OCI-LY1 (cell line): ENCODE data around the gene LDAH.

Experiments used
- H2AFZ ChIP-seq: fragments of 200-600 bp; sonication (generic), shearing (Covaris generic); 2 replicates; pipeline ENCODE4 v1.6.0; 2014; ENCODE audit warnings: antibody characterized with exemption, mild to moderate bottlenecking, low read length
- H3F3A ChIP-seq: fragments of 200-600 bp; sonication (generic), shearing (Covaris generic); 2 replicates; pipeline ENCODE4 v1.6.0; 2014; ENCODE audit warnings: mild to moderate bottlenecking, antibody characterized with exemption, low read length, moderate library complexity; ENCODE audit not compliant: insufficient read depth
- H3K27ac ChIP-seq: fragments of 200-600 bp; sonication (generic); 2 replicates; pipeline ENCODE4 v1.5.1; 2014; ENCODE audit warnings: low read length, mixed run types, mild to moderate bottlenecking, low read depth; ENCODE audit not compliant: poor library complexity, severe bottlenecking
- H3K27me3 ChIP-seq: fragments of 200-600 bp; sonication (generic); 2 replicates; pipeline ENCODE4 v1.6.0; 2014; ENCODE audit warnings: antibody characterized with exemption, mild to moderate bottlenecking, low read length, moderate library complexity; ENCODE audit not compliant: insufficient read depth
- H3K36me3 ChIP-seq: fragments of 200-600 bp; sonication (generic); 2 replicates; pipeline ENCODE4 v1.6.1; 2014; ENCODE audit warnings: mild to moderate bottlenecking, antibody characterized with exemption, low read length, moderate library complexity, mixed read lengths; ENCODE audit not compliant: insufficient read depth
- H3K4me1 ChIP-seq: fragments of 200-600 bp; sonication (generic); 2 replicates; pipeline ENCODE4 v1.5.1; 2014; ENCODE audit warnings: mild to moderate bottlenecking, low read length, moderate library complexity; ENCODE audit not compliant: insufficient read depth, severe bottlenecking
- H3K4me2 ChIP-seq: fragments of 200-600 bp; sonication (generic), shearing (Covaris generic); 2 replicates; pipeline ENCODE4 v1.6.1; 2014; ENCODE audit warnings: low read length
- H3K4me3 ChIP-seq: fragments of 200-600 bp; sonication (generic); 2 replicates; pipeline ENCODE4 v1.5.1; 2014; ENCODE audit warnings: low read length, low read depth, mild to moderate bottlenecking, mixed read lengths; ENCODE audit not compliant: poor library complexity, severe bottlenecking
- H3K79me2 ChIP-seq: fragments of 200-600 bp; shearing (Covaris generic); 2 replicates; pipeline ENCODE4 v1.6.1; 2016; ENCODE audit warnings: mixed run types, low read length, mixed read lengths; ENCODE audit not compliant: insufficient read depth
- H3K9ac ChIP-seq: fragments of 200-600 bp; sonication (generic), shearing (Covaris generic); 2 replicates; pipeline ENCODE4 v1.6.1; 2014; ENCODE audit warnings: mild to moderate bottlenecking, low read length, mixed read lengths
- H3K9me2 ChIP-seq: fragments of 200-600 bp; sonication (generic), shearing (Covaris generic); 2 replicates; pipeline ENCODE4 v1.6.1; 2014; ENCODE audit warnings: low read depth, mild to moderate bottlenecking, low read length, mixed read lengths
- H3K9me3 ChIP-seq: fragments of 200-600 bp; shearing (Covaris generic); 2 replicates; pipeline ENCODE4 v1.6.1; 2014; ENCODE audit warnings: low read length, mixed read lengths
- H4K20me1 ChIP-seq: fragments of 200-600 bp; sonication (generic), shearing (Covaris generic); 2 replicates; pipeline ENCODE4 v1.6.0; 2016; ENCODE audit warnings: mild to moderate bottlenecking, low read length; ENCODE audit not compliant: insufficient read depth
- EZH2 ChIP-seq: fragments of 200-600 bp; sonication (generic), shearing (Covaris generic); IDR thresholded peaks from 2 replicates; pipeline ENCODE4 v1.8.0; 2017; ENCODE audit warnings: borderline replicate concordance, mixed run types, mild to moderate bottlenecking, antibody characterized with exemption, low read length, moderate library complexity, mixed read lengths
- TF ChIP-seq, protein P1 (sequence below): fragments of 200-600 bp; sonication (generic), shearing (Covaris generic); IDR thresholded peaks from 2 replicates; pipeline ENCODE4 v1.5.1; 2017; ENCODE audit warnings: mild to moderate bottlenecking, antibody characterized with exemption, low read length, moderate library complexity, mixed read lengths

The LDAH gene

DNA sequence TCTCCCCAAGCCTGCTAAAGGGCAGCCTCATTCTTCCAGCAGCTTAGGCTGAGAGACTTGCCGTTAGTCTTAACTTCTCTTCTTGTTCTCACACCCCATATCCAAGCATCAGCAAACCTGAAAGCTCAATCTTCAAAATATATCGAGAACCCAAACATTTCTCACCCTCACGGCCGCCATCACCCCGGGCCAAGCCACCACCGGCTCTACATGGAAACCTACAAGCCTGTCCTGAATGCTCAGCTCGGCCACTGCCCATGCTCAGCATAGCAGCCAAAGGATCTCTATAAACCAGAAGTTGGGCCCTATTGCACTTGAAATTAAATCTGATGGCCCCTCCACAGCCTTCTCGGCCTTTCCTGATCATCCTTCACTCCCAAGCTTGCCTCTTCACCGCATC lies 174.1 kb downstream of the LDAH start:
- Histone ChIP-seq H3K79me2 (no peaks in the 10 kb centered on the region), H3K27me3 (no peaks in the 10 kb centered on the region), H3K9ac (no peak overlapping the region), H3K4me3 (no peak overlapping the region), H3K9me3 (no peaks in the 10 kb centered on the region), H3F3A (no peaks in the 10 kb centered on the region), H3K4me1 (peaks cover 17% of the 10 kb centered on the region), H4K20me1 (no peaks in the 10 kb centered on the region), H3K27ac (no peak overlapping the region), H2AFZ (no peak overlapping the region), H3K4me2 (no peak overlapping the region), H3K9me2 (no peaks in the 10 kb centered on the region), H3K36me3 (no peaks in the 10 kb centered on the region; the same call in 1 of the 2 replicates)
- TF ChIP-seq, protein P1, sequence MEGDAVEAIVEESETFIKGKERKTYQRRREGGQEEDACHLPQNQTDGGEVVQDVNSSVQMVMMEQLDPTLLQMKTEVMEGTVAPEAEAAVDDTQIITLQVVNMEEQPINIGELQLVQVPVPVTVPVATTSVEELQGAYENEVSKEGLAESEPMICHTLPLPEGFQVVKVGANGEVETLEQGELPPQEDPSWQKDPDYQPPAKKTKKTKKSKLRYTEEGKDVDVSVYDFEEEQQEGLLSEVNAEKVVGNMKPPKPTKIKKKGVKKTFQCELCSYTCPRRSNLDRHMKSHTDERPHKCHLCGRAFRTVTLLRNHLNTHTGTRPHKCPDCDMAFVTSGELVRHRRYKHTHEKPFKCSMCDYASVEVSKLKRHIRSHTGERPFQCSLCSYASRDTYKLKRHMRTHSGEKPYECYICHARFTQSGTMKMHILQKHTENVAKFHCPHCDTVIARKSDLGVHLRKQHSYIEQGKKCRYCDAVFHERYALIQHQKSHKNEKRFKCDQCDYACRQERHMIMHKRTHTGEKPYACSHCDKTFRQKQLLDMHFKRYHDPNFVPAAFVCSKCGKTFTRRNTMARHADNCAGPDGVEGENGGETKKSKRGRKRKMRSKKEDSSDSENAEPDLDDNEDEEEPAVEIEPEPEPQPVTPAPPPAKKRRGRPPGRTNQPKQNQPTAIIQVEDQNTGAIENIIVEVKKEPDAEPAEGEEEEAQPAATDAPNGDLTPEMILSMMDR: no peak
- no peak for TF ChIP-seq EZH2

DNA sequence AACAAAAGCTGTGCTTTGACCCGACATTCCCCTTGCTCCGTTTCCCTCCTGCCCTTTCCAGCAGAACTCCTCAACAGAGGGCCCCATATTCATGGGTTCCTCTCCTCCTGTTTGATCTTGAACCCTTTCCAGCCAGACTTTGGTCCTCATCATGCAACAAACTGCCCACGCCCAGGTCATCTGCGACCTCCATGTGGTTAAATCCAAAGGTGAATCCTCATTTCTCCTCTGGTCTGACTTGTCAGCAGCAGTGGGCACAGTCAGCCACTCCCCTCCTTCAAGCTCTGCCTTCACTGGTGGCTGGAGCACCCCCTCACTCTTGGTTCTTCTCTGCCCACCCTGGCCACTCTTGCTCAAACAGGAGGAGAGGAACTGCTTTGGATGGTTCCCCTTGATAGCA lies 174.7 kb downstream of the LDAH start:
- no peak overlapping the region for H3K4me2 ChIP-seq
- H3F3A ChIP-seq: no peaks in the 10 kb centered on the region
- no peaks in the 10 kb centered on the region for H3K79me2 ChIP-seq
- no peaks in the 10 kb centered on the region for H3K9me2 ChIP-seq
- no peaks in the 10 kb centered on the region for H4K20me1 ChIP-seq
- no peaks in the 10 kb centered on the region; the same call in 1 of the 2 replicates for H3K36me3 ChIP-seq
- H3K27ac ChIP-seq: no peak overlapping the region
- no peaks in the 10 kb centered on the region for H3K27me3 ChIP-seq
- no peak overlapping the region for H2AFZ ChIP-seq
- H3K9ac ChIP-seq: no peak overlapping the region
- no peak overlapping the region for H3K4me3 ChIP-seq
- peaks cover 17% of the 10 kb centered on the region for H3K4me1 ChIP-seq
- no peaks in the 10 kb centered on the region for H3K9me3 ChIP-seq
- TF ChIP-seq EZH2: no peak
- TF ChIP-seq, protein P1: no peak

DNA sequence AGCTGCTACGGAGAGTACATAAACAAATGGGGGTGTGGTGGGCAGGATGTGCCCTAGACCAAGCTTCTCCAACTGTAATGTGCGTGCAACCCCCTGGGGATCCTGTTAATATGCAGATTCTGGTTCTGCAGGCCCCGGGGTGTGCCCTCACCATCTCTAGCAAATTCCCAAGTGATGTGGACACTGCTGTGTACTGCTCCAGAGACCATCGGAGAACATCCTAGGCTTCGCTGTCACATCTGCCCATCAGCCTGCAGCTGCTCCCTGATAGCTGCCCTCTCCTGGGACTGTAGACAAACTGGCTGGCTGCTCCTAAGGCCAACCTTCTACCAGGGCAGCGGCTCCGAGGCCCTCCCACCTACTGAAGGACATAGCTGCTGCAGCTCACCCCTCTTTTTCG lies 175.2 kb downstream of the LDAH start:
- Histone ChIP-seq H3K36me3 (no peaks in the 10 kb centered on the region; the same call in 1 of the 2 replicates), H3K9me2 (no peaks in the 10 kb centered on the region), H3F3A (no peaks in the 10 kb centered on the region), H4K20me1 (no peaks in the 10 kb centered on the region), H3K4me1 (peaks cover 17% of the 10 kb centered on the region), H3K9ac (no peak overlapping the region), H2AFZ (no peak overlapping the region), H3K4me3 (no peak overlapping the region), H3K4me2 (no peak overlapping the region), H3K79me2 (no peaks in the 10 kb centered on the region), H3K27me3 (no peaks in the 10 kb centered on the region), H3K27ac (no peak overlapping the region), H3K9me3 (no peaks in the 10 kb centered on the region)
- no peak for TF ChIP-seq EZH2
- TF ChIP-seq, protein P1: no peak
